GM18511 (cell line): ENCODE measurements around the gene SETDB1.
"Not testable (repeated sequence)": the region's sequence is repeated elsewhere in the genome, so short reads cannot be mapped to it uniquely, and the experiment has no call there.

ENCODE experiments used
- ATAC-seq: cut with Tn5 transposase; IDR thresholded peaks from one replicate; pipeline ENCODE4 v1.9.1; 2021; ENCODE audit warnings: mild to moderate bottlenecking, moderate library complexity; ENCODE audit not compliant: unreplicated experiment

The SETDB1 gene

GRCh38 chr1:150928286-150928685, 2.1 kb downstream of the SETDB1 start:
- no peak for ATAC-seq

- not testable (repeated sequence) for ATAC-seq
Observed at GRCh38 chr1:150928775-150929174, 2.6 kb downstream of the SETDB1 start.

GRCh38 chr1:150931773-150932172, 5.6 kb downstream of the SETDB1 start:
- no peak for ATAC-seq

GRCh38 chr1:150944856-150945255, 18.7 kb downstream of the SETDB1 start:
- ATAC-seq, result no peak

GRCh38 chr1:150954708-150955107, 28.5 kb downstream of the SETDB1 start:
- ATAC-seq, result no peak

- ATAC-seq, result no peak
Observed at GRCh38 chr1:150955280-150955679, 29.1 kb downstream of the SETDB1 start.

- ATAC-seq, result no peak
Observed at GRCh38 chr1:150957666-150958065, 31.5 kb downstream of the SETDB1 start.

GRCh38 chr1:150960646-150961045, 34.5 kb downstream of the SETDB1 start:
- ATAC-seq, result no peak

- ATAC-seq, result no peak
Observed at GRCh38 chr1:150961756-150962155, 35.6 kb downstream of the SETDB1 start.

GRCh38 chr1:150963321-150964163, 37.4 kb downstream of the SETDB1 start:
- no peak for ATAC-seq

GRCh38 chr1:150964164-150964489, 38.0 kb downstream of the SETDB1 start:
- no peak for ATAC-seq

GRCh38 chr1:150965605-150966004, 39.4 kb downstream of the SETDB1 start:
- no peak for ATAC-seq

- no peak for ATAC-seq
Observed at GRCh38 chr1:150966011-150966410, 39.8 kb downstream of the SETDB1 start.

GRCh38 chr1:150967936-150968335, 41.8 kb downstream of the SETDB1 start:
- ATAC-seq, result no peak

GRCh38 chr1:150968491-150968890, 42.3 kb downstream of the SETDB1 start:
- no peak for ATAC-seq

GRCh38 chr1:150969626-150970025, 43.5 kb downstream of the SETDB1 start:
- no peak for ATAC-seq

- no peak for ATAC-seq
Observed at GRCh38 chr1:150970808-150971582, 44.8 kb downstream of the SETDB1 start.

- no peak for ATAC-seq
Observed at GRCh38 chr1:150971583-150972416, 45.6 kb downstream of the SETDB1 start.

GRCh38 chr1:150972417-150972940, 46.3 kb downstream of the SETDB1 start:
- no peak for ATAC-seq

- peak; percentile 2 for ATAC-seq
Observed at GRCh38 chr1:150973258-150973835, 47.2 kb downstream of the SETDB1 start.
